Measurements from ENCODE around the gene BCAN.

DNA sequence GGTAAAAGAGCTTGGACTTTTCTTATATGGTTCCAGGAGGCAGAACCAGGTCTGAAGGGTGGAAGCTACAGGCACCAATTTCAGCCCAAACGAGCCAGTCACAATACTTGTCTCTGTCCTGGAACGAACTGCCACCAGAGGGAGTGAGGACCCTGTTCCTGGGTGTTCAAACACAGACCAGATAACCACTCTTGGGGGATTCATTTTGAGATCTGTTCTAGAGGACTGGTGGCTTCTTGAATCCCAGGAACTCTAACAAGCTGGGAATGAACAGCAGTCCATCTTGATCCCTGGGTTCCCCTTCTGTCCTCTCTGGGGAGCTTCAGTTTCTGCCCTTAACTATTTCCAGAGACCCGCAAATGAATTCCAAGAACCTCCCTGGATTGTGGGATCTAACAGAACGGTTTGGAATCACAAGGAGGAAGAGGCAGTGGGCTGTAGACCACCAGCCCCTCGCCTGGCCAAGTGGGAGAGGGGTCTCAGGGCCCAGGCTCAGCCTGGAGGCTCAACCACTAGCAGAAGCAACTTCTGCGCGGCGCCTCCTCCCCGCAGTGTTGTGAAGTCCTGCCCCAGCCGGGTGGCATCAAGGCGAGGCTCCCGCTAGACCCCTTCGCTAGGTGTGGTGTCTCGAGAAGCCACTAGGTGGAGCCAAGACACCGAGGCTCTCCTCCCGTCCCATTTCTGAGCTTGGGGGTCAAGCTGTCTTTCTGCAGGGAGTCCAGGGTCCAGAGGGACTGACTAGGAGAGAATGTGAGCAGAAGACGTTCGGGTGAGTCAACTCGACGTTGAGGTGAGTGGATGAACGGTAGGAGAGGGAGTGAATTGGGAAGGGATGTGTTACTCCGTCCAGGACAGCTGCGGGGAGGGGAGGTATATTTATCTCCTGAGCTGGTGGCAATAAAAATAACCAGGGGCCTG is 47.4 kb downstream of the BCAN start:
- TF ChIP-seq, protein P1, sequence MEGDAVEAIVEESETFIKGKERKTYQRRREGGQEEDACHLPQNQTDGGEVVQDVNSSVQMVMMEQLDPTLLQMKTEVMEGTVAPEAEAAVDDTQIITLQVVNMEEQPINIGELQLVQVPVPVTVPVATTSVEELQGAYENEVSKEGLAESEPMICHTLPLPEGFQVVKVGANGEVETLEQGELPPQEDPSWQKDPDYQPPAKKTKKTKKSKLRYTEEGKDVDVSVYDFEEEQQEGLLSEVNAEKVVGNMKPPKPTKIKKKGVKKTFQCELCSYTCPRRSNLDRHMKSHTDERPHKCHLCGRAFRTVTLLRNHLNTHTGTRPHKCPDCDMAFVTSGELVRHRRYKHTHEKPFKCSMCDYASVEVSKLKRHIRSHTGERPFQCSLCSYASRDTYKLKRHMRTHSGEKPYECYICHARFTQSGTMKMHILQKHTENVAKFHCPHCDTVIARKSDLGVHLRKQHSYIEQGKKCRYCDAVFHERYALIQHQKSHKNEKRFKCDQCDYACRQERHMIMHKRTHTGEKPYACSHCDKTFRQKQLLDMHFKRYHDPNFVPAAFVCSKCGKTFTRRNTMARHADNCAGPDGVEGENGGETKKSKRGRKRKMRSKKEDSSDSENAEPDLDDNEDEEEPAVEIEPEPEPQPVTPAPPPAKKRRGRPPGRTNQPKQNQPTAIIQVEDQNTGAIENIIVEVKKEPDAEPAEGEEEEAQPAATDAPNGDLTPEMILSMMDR (IDR thresholded peaks at IDR 0.05) = peak in 3 of 4 experiments; percentile 93 to 95 (median 94)
- TF ChIP-seq POLR2A (IDR thresholded peaks at IDR 0.05) (no peak), POLR2AphosphoS5 (IDR thresholded peaks at IDR 0.05) (no peak), EP300 (IDR thresholded peaks at IDR 0.05) (no peak)

Measured in gastroesophageal sphincter (tissue), 3 donors.